GM13976 (cell line): ENCODE measurements around the gene TERF2IP.

Experiments used
- DNase-seq: peaks from one replicate; pipeline ENCODE4 v3.0.0; 2012; ENCODE audit warnings: low spot score
- in situ Hi-C: fragments of 300-500 bp; cut with MboI; formaldehyde crosslinking; loops from one replicate; pipeline ENCODE4 v1.12.0; 2022; ENCODE audit warnings: low sequenced_read_pairs, mixed read lengths, inconsistent platforms; ENCODE audit not compliant: unreplicated experiment
- TF ChIP-seq, protein P1 (sequence below): IDR thresholded peaks from 2 replicates; pipeline ENCODE4 v1.5.1; 2012; ENCODE audit warnings: borderline replicate concordance, mild to moderate bottlenecking; ENCODE audit not compliant: insufficient read depth; ENCODE audit errors: extremely low read depth, missing control alignments, control extremely low read depth

The TERF2IP gene

DNA sequence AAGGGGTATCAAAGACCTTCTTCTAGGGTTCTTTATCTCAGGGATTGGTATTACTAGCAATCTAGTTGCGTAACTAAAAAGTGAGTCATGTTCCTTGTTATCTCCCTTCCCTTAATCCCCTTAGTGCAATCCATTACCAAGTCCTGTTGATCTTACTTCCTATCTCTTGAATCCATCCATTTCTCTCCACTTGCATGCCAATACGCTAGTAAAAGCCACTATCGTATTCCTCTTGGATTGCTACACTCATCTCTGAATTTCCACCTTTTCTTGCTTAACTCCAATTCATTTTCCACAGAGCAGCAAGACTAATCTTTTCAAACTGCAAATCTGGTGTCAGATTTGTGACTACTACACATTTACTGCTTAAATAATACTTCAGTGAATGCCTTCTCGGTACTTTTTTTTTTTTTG is 22.6 kb upstream of the TERF2IP start:
- in situ Hi-C loops, result no loop called here
- TF ChIP-seq, protein P1, sequence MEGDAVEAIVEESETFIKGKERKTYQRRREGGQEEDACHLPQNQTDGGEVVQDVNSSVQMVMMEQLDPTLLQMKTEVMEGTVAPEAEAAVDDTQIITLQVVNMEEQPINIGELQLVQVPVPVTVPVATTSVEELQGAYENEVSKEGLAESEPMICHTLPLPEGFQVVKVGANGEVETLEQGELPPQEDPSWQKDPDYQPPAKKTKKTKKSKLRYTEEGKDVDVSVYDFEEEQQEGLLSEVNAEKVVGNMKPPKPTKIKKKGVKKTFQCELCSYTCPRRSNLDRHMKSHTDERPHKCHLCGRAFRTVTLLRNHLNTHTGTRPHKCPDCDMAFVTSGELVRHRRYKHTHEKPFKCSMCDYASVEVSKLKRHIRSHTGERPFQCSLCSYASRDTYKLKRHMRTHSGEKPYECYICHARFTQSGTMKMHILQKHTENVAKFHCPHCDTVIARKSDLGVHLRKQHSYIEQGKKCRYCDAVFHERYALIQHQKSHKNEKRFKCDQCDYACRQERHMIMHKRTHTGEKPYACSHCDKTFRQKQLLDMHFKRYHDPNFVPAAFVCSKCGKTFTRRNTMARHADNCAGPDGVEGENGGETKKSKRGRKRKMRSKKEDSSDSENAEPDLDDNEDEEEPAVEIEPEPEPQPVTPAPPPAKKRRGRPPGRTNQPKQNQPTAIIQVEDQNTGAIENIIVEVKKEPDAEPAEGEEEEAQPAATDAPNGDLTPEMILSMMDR, result no peak
- no peak for DNase-seq

DNA sequence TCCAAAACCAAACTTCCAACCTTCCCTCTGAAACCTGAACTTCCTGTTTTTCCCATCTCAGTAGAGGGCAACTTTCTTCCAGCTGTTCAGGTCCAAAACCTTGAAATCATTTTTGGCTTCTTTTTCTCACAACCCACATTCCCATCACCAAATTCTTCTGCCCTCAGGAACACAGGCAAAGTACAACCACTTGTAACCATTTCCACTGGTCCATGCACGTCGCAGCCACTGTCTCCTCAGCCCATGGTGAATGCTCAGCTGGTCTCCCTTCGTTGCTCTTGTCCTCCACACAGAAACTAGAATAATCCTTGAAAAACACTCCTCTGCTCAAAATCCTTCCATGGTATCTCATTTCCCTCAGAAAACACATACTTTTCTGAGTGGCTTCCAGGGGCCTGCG is 20.8 kb upstream of the TERF2IP start:
- TF ChIP-seq, protein P1, result no peak
- in situ Hi-C loops, result no loop called here

DNA sequence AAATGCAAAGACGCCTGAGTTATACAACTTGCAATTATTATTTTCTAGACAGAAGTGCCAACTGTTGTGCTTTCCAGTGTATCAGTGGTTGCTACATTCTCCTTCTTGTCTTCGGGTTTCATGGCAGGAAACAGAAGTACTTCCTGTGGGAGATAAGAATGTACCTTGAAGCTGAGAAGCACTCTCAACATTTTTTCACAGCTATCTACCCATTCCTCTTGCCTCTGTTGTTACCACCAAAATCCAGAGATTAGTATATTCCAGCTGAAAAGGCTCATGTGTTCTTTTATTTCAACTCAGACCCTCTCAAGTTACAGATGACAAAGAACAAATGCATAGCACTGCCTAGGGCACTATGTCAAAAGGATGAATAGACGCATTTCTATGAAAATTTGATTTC is 19.7 kb upstream of the TERF2IP start:
- in situ Hi-C loops, result no loop called here
- DNase-seq, result no peak
- TF ChIP-seq, protein P1, result no peak

More for the DNA sequence above, 20.8 kb upstream of the TERF2IP start:
- DNase-seq, result no peak

DNA sequence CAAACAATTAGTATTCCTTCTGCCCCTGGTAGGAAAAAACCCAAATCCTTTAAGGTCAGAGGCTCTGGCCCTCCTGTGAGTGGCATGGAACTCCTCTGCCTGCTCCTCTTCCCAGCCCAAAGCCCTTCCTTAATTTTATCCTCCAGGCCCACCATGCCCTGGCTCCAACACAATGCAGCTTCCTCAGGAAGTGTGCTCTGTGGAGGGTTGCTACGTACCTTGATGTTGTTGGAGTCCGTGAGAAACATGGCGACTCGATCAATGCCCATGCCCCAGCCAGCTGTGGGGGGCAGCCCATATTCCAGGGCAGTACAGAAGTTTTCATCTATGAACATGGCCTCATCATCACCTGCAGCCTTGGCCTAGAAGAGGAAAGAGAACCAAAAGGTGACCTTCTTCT is 19.2 kb upstream of the TERF2IP start:
- in situ Hi-C loops, result no loop called here
- TF ChIP-seq, protein P1, result no peak
- no peak for DNase-seq

DNA sequence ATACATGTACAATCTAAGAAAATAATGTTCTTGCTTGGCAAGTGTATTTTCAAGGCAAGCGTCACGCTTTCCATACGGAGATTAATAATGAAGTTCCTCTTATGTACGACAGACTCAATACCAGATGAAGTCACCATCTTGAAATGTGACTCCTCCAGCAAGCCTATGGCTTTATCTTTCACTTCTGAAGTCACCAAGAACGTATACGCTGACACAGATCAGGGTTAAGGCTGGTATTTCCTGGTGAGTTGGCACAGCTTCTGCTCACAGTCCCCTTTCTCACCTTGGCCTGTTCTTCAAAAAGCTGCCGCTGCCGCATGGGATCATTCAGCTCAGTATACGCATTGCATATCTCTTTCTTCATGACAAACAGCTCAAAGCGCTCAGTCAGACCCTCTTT is 18.4 kb upstream of the TERF2IP start:
- no peak for DNase-seq
- in situ Hi-C loops, result no loop called here
- TF ChIP-seq, protein P1, result no peak

DNA sequence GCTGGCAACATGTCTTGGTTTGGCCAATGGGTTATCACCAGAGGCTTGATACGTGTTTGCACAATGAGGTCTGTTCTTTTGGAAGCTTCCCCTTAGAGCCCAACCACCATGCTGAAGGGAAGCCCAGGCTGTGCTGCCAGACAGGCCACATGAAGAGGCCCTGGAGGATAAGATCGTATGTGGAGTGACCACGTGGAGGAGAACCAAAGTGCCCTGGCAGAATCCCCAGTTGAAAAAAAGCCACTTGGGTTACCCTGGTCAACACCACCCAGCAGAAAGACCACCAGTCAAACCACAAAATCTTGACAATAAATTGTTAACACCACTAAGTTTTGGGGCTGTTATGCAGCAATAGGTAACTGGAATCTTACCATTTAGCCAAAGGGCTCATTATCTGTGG is 17.5 kb upstream of the TERF2IP start:
- no peak for DNase-seq
- TF ChIP-seq, protein P1, result no peak
- in situ Hi-C loops, result no loop called here

DNA sequence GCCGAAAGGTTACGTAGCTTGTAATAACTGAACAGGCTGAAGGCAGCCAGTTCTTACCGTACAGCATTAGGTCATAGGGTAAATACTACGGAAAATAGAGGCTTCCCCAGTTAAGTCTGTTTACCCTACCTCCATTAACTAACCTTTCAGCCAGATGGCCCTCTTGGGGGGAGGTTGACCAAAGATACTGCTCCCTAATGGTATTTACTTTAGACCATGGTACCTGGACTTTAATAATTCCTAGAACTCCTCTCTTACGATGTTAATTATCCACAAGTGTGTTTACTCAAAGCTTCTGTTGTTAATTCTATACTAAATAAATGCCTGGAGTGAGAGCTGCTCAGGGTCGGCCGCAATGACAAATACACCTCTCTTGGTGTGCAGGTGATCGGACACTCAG is 14.7 kb upstream of the TERF2IP start:
- TF ChIP-seq, protein P1, result no peak
- no peak for DNase-seq
- in situ Hi-C loops, result no loop called here
